ENCODE results near the gene MAP4K4. TPM values are rescaled to one million over a fixed set of nuclear protein-coding genes. Genes with fewer than 3 reads are reported as not detected.
A peak's percentile ranks its signal among the peaks of the same experiment; 100 is the strongest.

Gene MAP4K4
- total and polyA plus RNA-seq, 2 of the 13 experiments (the other 11 are each of a cell fraction or from before 2014, with no cell fraction given): 105 to 264 TPM

- WGBS (ENCODE audit: low lambda C conversion rate): 54% methylated on average over 3 of the region's 3 CpGs
- Histone ChIP-seq H2AFZ (ENCODE audit: low read length) (no peak overlapping the region), H3K36me3 (replicated peaks in 1 of 2; ENCODE audit: control insufficient read depth in 1 of 2, insufficient read depth in 2 of 2, low read length in 2 of 2) (0 out of 5 replicates have a peak, but pooled peaks cover 0 to under 1% of the 10 kb centered on the region in 2 experiments), H3K9me3 (ENCODE audit: low read length) (no peaks in the 10 kb centered on the region), H3K4me1 (ENCODE audit: insufficient read depth, low read length) (peaks cover 87% of the 10 kb centered on the region), H3K4me2 (ENCODE audit: low read depth, low read length) (peak overlapping the region; percentile 20; the same call in 1 of the 2 replicates), H3K4me3 (replicated peaks in 1 of 3; ENCODE audit: insufficient read depth in 1 of 3, low read depth in 2 of 3, low read length in 3 of 3) (no peak overlapping the region), H3K27me3 (ENCODE audit: control insufficient read depth in 1 of 2, insufficient read depth in 2 of 2, low read length in 2 of 2) (no peaks in the 10 kb centered on the region), H3K27ac (ENCODE audit: extremely low read length, insufficient read depth, low read length) (peak overlapping the region; percentile 1), H4K20me1 (ENCODE audit: insufficient read depth, low read length) (peaks cover 56% of the 10 kb centered on the region), H3K9ac (ENCODE audit: insufficient read depth, low read depth, low read length) (no peak overlapping the region), H3K79me2 (ENCODE audit: insufficient read depth, low read length) (peaks cover 94% of the 10 kb centered on the region)
- ATAC-seq (peak; percentile 40), FAIRE-seq (no peak), DNase-seq (ENCODE audit: low spot score) (no peak)
- in situ Hi-C loops (cut with HindIII; ENCODE audit: extremely low pct_ligation_motif_present, low pct_unique_long_range_greater_than_20kb) (no loop called here), intact Hi-C loops (cut with micrococcal nuclease; ENCODE audit: unreplicated experiment) (no loop called here)
- CTCF ChIA-PET (ENCODE audit: low intra/inter-chr PET ratio, low total read pairs): no interaction called here
- BruUV-seq (replicated peaks): no TSS peak
- POLR2A ChIA-PET: interaction anchor here (1.0 to 1.4 kb wide), 3 partner anchors 11 to 190 kb away, joined by 3 to 7 read pairs (median 4); no protein-coding TSS in a partner anchor
- TF ChIP-seq NR3C1 (CRISPR knock-in tag; IDR thresholded peaks at IDR 0.05) (no peak), ZNF780A (CRISPR knock-in tag; IDR thresholded peaks at IDR 0.05) (no peak), HHEX (CRISPR knock-in tag; IDR thresholded peaks at IDR 0.05) (no peak), ELF4 (CRISPR knock-in tag; IDR thresholded peaks at IDR 0.05; ENCODE audit: borderline replicate concordance) (no peak), RBM39 (IDR thresholded peaks at IDR 0.05; ENCODE audit: low read depth, low read length, poor library complexity, severe bottlenecking) (no peak), ZNF556 (CRISPR knock-in tag; IDR thresholded peaks at IDR 0.05; ENCODE audit: borderline replicate concordance) (no peak), KLF9 (CRISPR knock-in tag; IDR thresholded peaks at IDR 0.05; ENCODE audit: low read depth) (no peak), MIXL1 (CRISPR knock-in tag; IDR thresholded peaks at IDR 0.05) (peak; percentile 63; the same call in 1 of the 2 replicates), SMYD3 (CRISPR knock-in tag; IDR thresholded peaks at IDR 0.05) (no peak), SP1 (IDR thresholded peaks at IDR 0.05) (no peak), SP1 (CRISPR knock-in tag; IDR thresholded peaks at IDR 0.05) (no peak), ZBTB7B (CRISPR knock-in tag; IDR thresholded peaks at IDR 0.05) (0 out of 2 replicates have a peak, but pooled peaks have one; percentile 27), SOX13 (IDR thresholded peaks at IDR 0.05) (no peak), SOX13 (CRISPR knock-in tag; conservative IDR thresholded peaks at IDR 0.05 in 1 of 2, IDR thresholded peaks at IDR 0.05 in 1 of 2) (peak in 1 of 2 experiments; percentile 16; a peak in 1 of 4 replicates), NR2F2 (IDR thresholded peaks at IDR 0.05; ENCODE audit: borderline replicate concordance, low read depth) (peak; percentile 82), ZFP36L1 (CRISPR knock-in tag; IDR thresholded peaks at IDR 0.05) (no peak), MEIS1 (CRISPR knock-in tag; IDR thresholded peaks at IDR 0.05; ENCODE audit: borderline replicate concordance) (no peak), PAXIP1 (CRISPR knock-in tag; conservative IDR thresholded peaks at IDR 0.05) (peak; percentile 28; the same call in 1 of the 2 replicates), HOMEZ (CRISPR knock-in tag; IDR thresholded peaks at IDR 0.05; ENCODE audit: low read depth) (0 out of 2 replicates have a peak, but pooled peaks have one; percentile 30), ZNF784 (CRISPR knock-in tag; IDR thresholded peaks at IDR 0.05; ENCODE audit: borderline replicate concordance) (no peak), MLX (CRISPR knock-in tag; IDR thresholded peaks at IDR 0.05) (0 out of 2 replicates have a peak, but pooled peaks have one; percentile 13)
These were observed 58.8 kb downstream of the MAP4K4 start for GRCh38 chr2:101756266-101756665.
